Ovary (tissue), 3 donors: ENCODE results near the gene SEZ6L2.

Experiments
- EP300 ChIP-seq: sonication (generic); formaldehyde crosslinking; IDR thresholded peaks from one replicate; pipeline ENCODE4 v1.6.1; 2017; ENCODE audit warnings: antibody characterized with exemption
- POLR2A ChIP-seq: fragments of 450-650 bp; IDR thresholded peaks from one replicate; pipeline ENCODE4 v1.6.1; 2017; ENCODE audit warnings: antibody characterized with exemption, mild to moderate bottlenecking, moderate library complexity
- TF ChIP-seq, protein P1 (sequence below), 3 donors: fragments of 450-650 bp in 2 of 3; fragments of 200-600 bp in 1 of 3; IDR thresholded peaks; one replicate each; pipeline versions ENCODE4 v1.5.1 to v1.8.0; 2016 to 2022; ENCODE audit warnings: antibody characterized with exemption in 3 of 3, mild to moderate bottlenecking in 1 of 3
- donor health status: DM: no; HTN: no; CAD: no.

GRCh38 chr16:29824589-29825144, 74.7 kb downstream of the SEZ6L2 start:
- TF ChIP-seq, protein P1, sequence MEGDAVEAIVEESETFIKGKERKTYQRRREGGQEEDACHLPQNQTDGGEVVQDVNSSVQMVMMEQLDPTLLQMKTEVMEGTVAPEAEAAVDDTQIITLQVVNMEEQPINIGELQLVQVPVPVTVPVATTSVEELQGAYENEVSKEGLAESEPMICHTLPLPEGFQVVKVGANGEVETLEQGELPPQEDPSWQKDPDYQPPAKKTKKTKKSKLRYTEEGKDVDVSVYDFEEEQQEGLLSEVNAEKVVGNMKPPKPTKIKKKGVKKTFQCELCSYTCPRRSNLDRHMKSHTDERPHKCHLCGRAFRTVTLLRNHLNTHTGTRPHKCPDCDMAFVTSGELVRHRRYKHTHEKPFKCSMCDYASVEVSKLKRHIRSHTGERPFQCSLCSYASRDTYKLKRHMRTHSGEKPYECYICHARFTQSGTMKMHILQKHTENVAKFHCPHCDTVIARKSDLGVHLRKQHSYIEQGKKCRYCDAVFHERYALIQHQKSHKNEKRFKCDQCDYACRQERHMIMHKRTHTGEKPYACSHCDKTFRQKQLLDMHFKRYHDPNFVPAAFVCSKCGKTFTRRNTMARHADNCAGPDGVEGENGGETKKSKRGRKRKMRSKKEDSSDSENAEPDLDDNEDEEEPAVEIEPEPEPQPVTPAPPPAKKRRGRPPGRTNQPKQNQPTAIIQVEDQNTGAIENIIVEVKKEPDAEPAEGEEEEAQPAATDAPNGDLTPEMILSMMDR (IDR thresholded peaks at IDR 0.05) = no peak
- TF ChIP-seq POLR2A (no peak), EP300 (no peak)
